Cardiac muscle cell (in vitro differentiated cells and primary cell): ENCODE results near the gene KRTAP16-1. TPM values are rescaled to one million over a fixed set of nuclear protein-coding genes. Genes with fewer than 3 reads are reported as not detected.
A peak's percentile ranks its signal among the peaks of the same experiment; 100 is the strongest.

Experiments
- DNase-seq, 2 donors: peaks; one replicate each; pipeline versions ENCODE4 v3.0.0 to v3.0.0-alpha.2; 2010 to 2017; ENCODE audit warnings: low read depth in 1 of 2, low spot score in 1 of 2
- H3K27ac ChIP-seq: fragments of 200-600 bp; sonication (generic); 2 replicates; pipeline ENCODE4 v1.5.1; 2016
- H3K27me3 ChIP-seq: fragments of 200-600 bp; sonication (generic); 2 replicates; pipeline ENCODE4 v1.6.0; 2016; ENCODE audit warnings: control low read depth
- H3K36me3 ChIP-seq: fragments of 200-600 bp; sonication (generic); 2 replicates; pipeline ENCODE4 v1.5.1; 2016; ENCODE audit warnings: control low read depth
- H3K4me1 ChIP-seq: fragments of 200-600 bp; sonication (generic); 2 replicates; pipeline ENCODE4 v1.8.1; 2017; ENCODE audit warnings: low read depth, mild to moderate bottlenecking, mixed run types
- H3K4me3 ChIP-seq: fragments of 200-600 bp; sonication (generic); 2 replicates; pipeline ENCODE4 v1.5.1; 2016; ENCODE audit warnings: mild to moderate bottlenecking
- H3K9me3 ChIP-seq: fragments of 200-600 bp; sonication (generic); 2 replicates; pipeline ENCODE4 v1.5.1; 2017; ENCODE audit warnings: low read depth, mild to moderate bottlenecking, control low read depth
- polyA plus RNA-seq: library from polyadenylated mRNA; unstranded; fragments of >200 nt; fragmentation: Nextera tagmentation; extraction: Ambion mirVana; gene quantifications from 2 replicates; pipeline ENCODE4 v1.2.1, GENCODE V29; 2016
- total RNA-seq: library from RNA; depleted of rRNA; stranded (reverse); fragments of >200 nt; gene quantifications from 2 replicates; pipeline ENCODE4 v1.2.3, GENCODE V29; 2016
- TF ChIP-seq, protein P1 (sequence below): IDR thresholded peaks from 2 replicates; pipeline ENCODE4 v1.5.1; 2012; ENCODE audit warnings: low read depth, mild to moderate bottlenecking, low read length

The KRTAP16-1 gene
- total and polyA plus RNA-seq, 2 experiments from 2014 or later: not detected

DNA sequence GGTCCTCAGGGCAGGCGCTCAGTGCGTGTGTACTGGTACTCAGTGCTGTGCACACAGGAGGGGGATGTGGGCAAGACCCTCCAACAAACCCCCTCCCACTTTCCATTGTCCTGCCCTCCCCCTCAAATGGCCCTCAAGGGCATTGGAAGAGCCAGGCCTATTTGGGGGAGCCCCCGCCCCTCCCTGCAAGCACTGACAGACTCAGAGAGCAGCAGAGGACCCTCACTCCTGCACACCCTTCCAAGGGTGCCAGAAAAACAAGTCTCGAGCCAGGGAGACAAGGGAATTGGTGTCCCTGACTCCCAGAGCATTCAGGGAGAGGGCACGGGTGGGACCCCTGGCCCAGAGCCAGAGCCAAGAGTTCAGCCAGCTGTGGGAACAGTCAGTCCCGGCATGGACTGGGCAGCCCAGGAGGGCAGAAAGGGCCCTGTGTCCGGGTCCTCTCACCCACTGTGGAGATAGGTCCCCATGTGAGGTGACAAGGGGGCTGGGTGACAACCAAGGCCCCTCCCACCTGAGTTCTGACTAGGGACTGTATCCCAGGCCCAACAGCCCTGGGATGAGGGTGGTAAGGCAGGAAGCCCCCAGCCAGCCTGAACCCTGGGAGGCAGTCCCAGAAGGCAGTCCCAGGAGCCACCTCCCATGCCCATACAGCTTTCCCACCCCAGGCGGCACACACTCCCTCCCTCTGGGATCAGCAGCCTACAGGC is 18.5 kb upstream of the KRTAP16-1 start:
- H3K27me3 ChIP-seq: no peaks in the 10 kb centered on the region
- H3K27ac ChIP-seq: no peak overlapping the region
- no peak for DNase-seq
- H3K9me3 ChIP-seq: no peaks in the 10 kb centered on the region
- H3K36me3 ChIP-seq: no peaks in the 10 kb centered on the region
- no peaks in the 10 kb centered on the region for H3K4me1 ChIP-seq
- H3K4me3 ChIP-seq: no peak overlapping the region
- TF ChIP-seq, protein P1, sequence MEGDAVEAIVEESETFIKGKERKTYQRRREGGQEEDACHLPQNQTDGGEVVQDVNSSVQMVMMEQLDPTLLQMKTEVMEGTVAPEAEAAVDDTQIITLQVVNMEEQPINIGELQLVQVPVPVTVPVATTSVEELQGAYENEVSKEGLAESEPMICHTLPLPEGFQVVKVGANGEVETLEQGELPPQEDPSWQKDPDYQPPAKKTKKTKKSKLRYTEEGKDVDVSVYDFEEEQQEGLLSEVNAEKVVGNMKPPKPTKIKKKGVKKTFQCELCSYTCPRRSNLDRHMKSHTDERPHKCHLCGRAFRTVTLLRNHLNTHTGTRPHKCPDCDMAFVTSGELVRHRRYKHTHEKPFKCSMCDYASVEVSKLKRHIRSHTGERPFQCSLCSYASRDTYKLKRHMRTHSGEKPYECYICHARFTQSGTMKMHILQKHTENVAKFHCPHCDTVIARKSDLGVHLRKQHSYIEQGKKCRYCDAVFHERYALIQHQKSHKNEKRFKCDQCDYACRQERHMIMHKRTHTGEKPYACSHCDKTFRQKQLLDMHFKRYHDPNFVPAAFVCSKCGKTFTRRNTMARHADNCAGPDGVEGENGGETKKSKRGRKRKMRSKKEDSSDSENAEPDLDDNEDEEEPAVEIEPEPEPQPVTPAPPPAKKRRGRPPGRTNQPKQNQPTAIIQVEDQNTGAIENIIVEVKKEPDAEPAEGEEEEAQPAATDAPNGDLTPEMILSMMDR: no peak

DNA sequence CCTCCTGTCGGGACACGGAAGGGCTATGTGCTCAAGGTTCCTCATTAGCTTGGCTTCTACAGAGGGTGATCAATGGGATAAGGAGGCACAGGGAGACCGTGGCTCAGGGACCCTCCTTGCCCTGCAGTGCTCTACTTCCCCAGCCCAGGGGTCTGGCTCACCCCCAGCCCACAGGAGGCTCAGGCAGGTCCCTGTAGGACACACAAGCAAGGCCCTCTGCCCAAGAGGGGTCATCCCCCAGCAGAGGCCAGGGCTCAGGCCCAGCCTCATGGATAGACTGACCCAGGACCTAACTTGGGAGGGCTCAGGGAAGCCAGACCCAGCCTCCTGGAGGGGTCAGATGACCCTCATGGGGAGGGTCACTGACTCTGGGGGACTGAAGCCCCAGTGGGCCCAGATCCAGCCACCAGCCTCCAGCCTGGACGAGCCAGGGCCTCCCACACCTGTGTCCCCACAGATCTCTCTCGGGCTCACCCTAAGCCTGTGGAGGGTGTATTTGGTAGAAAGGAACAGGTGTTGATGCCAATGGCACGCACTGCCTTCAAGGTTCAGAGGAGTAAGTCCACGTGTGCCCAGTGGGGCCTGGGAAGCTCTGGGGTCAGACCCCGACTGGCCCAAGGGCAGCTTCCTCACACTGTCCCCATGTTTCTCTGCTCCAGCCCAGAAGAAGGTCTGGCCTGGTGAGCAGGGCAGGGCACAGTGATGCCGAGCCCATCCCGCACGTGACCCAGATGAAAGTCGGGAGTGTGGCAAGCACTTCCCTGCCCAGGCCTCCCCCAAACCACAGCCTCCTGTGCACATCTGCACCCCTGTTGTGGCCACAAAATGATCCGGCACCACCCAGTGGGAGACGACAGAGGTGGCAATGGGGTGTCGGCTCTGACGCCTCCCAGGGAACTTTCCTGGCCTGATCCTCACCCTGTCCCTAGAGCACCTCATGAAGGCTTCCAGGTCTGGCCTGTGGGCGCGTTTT is 17.4 kb upstream of the KRTAP16-1 start:
- TF ChIP-seq, protein P1: no peak
- DNase-seq: no peak
- Histone ChIP-seq H3K4me1 (no peaks in the 10 kb centered on the region), H3K9me3 (no peaks in the 10 kb centered on the region), H3K27me3 (no peaks in the 10 kb centered on the region), H3K36me3 (no peaks in the 10 kb centered on the region), H3K4me3 (no peak overlapping the region), H3K27ac (no peak overlapping the region)

DNA sequence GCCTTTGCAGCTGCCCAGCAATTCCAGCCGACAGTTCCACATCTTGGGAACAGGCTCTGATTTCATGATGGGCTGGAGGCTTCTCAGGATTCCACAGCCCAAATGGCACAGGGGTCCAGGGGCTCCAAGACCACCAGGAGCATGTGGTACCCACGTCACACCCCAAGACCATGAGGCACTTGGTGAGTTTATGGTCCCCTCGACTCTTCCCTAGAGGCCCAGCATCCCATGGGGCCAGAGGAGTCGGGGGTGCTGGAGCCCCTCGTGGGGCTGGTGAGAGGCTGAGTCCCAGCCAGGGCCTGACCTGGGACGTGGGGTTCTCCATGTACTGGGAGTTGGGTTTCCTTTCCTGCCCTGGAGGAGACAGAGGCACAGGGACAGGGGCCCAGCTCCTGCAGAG is 16.5 kb upstream of the KRTAP16-1 start:
- no peaks in the 10 kb centered on the region for H3K4me1 ChIP-seq
- no peaks in the 10 kb centered on the region for H3K9me3 ChIP-seq
- no peak overlapping the region for H3K27ac ChIP-seq
- no peaks in the 10 kb centered on the region for H3K36me3 ChIP-seq
- H3K27me3 ChIP-seq: no peaks in the 10 kb centered on the region
- DNase-seq: no peak
- no peak overlapping the region for H3K4me3 ChIP-seq
- TF ChIP-seq, protein P1: no peak

DNA sequence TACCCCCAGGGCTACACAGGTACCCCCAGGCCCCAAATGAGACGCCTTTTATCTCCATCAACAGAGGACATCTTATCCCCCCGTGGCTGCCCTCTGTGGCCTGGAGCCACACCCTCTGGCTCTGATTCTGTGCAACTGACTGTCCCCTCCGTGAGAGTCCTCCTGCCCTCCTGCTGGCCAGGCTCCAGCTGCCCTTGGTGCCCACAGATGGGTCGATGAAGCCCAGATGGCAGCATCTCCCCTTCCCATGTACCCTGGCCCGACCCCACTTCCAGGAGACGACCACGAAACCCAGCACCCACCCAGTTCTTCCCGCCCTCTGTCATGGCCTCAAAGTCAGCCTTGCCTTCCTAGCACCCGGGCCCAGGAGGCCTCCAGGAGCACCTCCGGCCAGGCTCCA is 16.0 kb upstream of the KRTAP16-1 start:
- no peaks in the 10 kb centered on the region for H3K9me3 ChIP-seq
- no peak overlapping the region for H3K4me3 ChIP-seq
- no peak for DNase-seq
- H3K36me3 ChIP-seq: no peaks in the 10 kb centered on the region
- H3K4me1 ChIP-seq: no peaks in the 10 kb centered on the region
- no peaks in the 10 kb centered on the region for H3K27me3 ChIP-seq
- TF ChIP-seq, protein P1: no peak
- no peak overlapping the region for H3K27ac ChIP-seq

DNA sequence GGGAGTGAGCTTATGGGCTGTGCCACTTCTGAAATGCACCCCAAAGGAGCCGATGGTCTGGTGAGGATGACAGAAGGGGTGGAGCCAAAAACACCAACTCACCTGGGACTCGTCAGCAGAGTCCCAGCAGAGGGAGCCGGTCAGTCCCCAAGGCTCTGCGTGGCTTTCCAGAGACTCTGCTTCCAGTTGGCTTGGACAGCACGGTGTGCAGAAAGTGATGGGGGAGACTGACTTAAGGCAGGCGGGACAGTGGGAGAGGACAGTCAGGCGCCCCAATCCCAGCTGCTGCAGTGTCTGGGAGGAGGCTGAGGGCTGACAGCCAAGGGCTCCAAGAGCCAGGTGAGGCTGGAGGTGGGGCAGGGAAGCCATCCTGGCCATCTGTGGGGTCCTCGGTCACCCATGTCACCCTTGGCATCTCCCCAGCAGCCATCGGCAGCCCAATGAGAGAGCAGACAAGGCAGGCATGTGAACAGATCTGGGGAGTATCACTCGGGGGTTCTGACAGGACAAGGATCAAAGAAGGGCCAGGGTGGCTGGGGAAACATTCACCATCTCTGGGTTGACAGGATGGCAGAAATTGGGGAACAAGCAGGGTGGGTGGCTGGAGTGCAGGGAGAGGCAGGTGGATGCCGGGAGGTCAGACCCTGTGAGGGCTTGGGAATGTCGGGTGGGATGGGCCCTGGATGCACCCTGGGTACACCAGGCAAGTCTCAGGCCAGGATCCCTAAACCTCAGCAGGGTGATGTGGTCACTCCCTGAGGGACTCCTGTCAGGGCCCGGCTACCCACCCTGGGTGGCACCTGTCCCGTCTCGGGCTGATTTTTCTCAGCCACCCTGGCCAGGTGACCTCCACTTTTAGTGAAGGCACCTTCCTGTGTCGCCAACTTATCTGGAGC is 15.3 kb upstream of the KRTAP16-1 start:
- Histone ChIP-seq H3K27me3 (no peaks in the 10 kb centered on the region), H3K9me3 (no peaks in the 10 kb centered on the region), H3K4me3 (no peak overlapping the region), H3K27ac (no peak overlapping the region), H3K4me1 (no peaks in the 10 kb centered on the region), H3K36me3 (no peaks in the 10 kb centered on the region)
- TF ChIP-seq, protein P1: no peak
- peak in 1 of 2 donors; percentile 39 for DNase-seq
